CD4-positive, alpha-beta T cell treated with Interferon alpha-2 for 1 hour (primary cell): ENCODE results near the gene KRT79.
"Not testable (repeated sequence)": the region's sequence is repeated elsewhere in the genome, so short reads cannot be mapped to it uniquely, and the experiment has no call there.

Experiments used
- DNase-seq, 2 donors: peaks; one replicate each; pipeline ENCODE4 v3.0.0-alpha.2; 2020 to 2022

The KRT79 gene

DNA sequence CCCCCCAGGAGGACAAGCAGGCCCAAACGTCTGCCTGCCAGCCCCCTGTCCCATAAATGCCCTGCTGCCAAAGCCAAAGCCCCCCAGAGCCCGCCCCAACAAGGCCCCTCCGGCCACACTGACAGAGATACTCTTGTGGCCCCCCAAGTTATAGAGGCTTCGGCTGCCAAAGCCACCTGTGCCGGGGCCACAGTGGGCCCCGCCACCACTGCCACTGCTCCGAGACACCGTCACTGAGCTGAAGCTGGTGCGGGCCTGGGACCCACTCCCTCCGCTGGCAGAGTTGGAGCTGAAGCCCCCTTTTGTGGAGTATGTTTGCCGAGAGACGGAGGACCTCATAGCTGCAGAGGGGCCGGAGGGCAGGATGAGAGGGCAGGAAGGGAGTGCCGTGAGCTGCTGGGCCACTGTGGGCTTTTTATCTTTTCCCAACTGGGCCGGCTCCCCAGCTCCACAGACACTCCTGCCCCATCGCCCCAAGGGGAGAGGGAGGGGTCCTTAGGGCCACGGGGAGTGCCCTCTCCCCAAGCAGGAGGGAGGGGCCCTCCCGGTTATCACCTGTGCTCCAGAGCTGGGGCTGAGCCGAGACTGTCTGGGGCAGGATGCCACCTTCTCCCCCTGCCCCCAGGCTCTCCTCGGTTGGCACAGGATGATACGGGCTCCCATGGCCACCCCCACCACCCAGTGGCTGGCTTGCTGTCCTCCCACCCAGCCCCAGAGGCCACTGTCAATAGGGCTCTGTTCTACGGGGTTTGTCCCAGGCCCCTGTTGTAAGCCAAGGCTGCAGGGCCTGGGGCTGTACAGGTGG is at the start of gene KRT79:
KRT79 (minus strand) TSS at position 390 of the 805 bp plus-strand sequence; CDS start at position 339, 51 bp downstream.
- DNase-seq: no peak

DNA sequence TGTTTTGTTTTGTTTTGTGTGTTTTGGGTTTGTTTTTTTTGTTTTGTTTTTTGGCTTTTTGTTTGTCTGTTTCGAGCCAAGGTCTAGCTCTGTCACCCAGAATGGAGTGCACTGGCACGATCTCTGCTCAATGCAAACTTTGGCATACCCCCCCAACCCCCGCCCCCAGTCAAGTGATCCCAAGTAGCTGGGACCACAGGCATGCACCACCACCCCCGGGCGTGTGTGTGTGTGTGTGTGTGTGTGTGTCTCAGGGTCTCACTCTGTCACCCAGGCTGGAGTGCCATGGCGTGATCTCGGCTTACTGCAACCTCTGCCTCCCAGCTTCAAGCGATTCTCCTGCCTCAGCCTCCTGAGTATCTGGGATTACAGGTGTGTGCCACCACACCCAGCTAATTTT is 46.4 kb upstream of the KRT79 start:
- DNase-seq: not testable (repeated sequence)

DNA sequence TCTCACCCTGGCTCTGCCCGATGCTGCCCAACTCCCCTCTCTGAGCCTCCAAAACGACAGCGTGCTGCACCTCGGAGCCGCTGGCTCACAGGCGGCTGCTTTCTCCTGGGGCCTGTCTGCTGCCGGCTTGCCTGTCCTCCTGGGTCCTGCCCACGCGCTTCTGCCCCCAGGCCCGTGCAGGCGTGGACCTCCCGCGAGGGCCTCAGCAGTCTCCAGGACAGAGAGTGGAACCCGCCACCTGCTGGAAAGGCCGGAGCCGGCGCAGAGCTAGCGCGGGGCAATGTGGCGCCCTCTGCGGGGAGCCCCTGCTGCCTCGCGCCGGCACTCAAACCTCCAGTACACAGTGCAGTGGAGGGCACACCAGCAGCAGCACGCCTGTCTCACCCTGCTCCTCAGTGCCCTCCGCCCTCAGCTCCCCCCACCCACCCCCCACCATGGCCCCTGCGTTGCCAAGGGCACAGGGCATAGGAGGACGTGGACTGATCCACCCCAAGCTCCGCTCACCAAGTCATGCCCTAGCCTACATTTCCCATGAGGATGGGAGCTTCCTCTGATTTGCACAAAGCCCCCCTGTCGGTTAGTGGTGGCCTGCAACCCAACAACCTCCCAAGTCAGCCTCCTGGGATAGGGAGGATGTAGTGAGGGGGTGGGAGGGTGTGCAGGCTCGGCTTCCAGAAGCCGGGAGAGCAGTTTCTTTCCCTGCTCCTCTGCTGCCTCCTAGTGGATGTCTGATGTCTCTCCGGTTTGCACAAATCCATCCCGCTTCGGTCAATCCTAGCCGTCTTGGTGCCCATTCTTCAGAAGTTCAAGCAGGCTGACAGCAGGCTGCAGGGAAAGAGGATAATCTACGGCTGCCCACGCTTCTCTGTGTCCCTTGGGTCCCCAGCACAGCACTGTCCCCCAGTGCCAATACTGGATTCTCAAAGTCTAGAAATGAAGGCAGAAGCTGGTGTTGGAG is 45.6 kb upstream of the KRT79 start:
- DNase-seq: peak; percentile 62 to 72

DNA sequence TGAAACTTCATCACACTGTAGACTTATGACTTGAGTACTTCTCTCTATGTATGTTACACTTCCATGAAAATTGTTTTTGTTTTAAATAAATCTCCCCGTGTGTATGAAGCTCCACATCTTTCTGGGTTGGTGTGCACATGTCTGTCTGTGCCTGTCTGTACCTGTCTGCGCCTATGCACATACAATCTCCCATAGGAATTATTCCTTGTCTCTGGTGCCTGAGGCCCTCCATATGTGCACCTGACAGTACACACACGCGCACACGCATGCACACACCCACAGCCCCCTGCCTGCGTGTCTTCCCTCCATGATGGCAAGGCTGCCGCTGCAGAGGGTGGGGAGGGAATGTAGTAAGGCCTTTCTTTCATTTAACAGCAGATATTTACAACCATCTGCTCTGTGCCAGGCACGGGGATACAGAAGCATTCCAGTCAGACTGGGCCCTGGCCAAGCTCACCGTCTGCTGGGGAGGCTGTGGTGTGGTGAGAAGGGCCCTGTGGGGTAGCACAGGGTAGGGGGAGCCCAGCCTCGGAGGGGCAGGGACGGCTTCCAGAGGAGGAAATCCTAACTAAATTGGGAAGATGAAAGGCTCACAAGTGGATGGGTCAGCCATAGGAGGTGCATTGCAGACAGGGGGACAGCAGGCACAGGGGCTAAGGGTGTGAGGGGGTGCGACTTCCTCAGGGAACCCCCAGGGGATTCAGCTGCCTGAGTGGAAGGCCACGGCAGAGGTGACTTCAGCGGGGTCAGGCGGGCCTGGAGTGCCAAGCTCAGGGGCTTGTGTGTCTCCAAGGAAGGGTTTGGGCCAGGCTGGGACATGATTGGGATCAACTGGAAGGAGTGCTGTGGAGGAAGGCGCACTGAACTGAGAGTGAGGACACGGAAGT is 44.6 kb upstream of the KRT79 start:
- no peak for DNase-seq

DNA sequence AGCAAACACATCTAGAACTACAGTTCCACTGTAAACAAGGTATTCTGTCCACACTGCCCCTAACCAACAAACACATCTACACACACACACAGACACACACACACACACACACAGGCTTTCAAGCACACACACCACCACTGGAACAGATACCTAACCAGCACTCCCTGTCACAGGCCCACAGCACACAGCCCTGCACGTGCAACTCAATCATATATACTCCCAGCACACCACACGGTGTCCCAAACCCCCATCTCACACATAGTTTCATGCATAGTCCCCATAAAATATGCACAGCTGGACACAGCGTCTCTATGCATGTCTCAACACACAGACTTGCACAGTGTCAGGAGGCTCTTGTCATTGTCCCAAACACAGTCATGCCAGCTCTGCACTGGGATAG is 43.1 kb upstream of the KRT79 start:
- no peak for DNase-seq

DNA sequence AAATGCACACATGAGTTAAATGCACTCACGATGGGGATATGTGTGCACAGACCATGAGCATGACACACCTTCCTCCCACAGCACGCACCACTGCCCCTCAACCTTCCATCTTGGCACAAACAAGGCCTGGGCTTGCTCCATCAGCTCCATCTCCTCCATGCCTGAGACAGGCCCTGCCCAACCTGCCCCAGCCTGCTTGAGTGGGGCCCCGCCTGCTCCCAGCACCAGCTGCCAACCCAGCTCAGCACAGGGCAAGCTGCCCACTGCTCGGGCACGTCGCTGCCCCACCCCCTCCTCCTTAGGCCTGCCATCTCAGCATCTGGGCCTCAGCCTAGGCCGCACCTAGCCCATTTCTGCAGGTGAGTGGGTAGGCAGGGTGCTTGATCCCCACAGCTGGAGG is 42.3 kb upstream of the KRT79 start:
- no peak for DNase-seq

DNA sequence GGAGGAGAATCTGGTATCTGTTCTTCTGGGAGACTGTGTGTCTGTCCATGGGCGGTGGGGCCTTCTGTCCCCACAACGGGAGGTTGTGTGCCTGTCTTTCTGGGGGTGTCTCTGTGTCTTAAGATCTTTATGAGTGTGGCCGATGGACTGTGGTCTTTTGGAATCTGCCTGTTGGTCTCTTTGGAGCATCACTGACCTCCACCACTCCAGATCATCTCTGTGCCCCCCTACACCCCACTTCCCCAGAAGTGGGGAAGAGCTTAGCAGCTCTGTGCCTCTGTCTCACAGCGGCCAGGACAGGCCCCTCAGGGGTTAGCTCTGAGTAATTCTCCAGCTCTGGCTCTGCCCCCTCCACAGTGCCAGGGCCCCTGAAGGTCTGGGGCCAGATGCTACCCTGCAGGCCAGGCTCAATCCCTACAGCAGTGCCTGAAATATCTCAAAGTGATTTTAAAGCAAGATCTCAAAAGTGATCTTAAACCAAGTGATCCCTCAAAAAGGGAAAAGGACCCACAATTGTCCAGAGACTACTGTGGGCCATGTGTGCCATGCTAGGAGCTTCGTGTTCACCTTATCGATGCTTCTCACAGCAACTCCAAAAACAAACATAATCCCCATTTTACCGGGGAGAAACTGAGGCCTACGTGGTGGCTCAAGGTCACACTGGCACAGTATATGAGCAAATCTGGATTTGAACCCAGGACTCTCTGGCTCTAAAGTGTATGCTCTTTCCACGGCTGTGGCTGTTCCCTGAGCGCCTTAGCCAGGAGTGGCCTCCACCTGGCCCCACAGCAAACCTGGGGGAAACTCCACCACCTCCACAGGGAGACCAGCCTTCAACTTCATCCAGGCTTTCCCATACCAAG is 40.7 kb upstream of the KRT79 start:
- DNase-seq: no peak

DNA sequence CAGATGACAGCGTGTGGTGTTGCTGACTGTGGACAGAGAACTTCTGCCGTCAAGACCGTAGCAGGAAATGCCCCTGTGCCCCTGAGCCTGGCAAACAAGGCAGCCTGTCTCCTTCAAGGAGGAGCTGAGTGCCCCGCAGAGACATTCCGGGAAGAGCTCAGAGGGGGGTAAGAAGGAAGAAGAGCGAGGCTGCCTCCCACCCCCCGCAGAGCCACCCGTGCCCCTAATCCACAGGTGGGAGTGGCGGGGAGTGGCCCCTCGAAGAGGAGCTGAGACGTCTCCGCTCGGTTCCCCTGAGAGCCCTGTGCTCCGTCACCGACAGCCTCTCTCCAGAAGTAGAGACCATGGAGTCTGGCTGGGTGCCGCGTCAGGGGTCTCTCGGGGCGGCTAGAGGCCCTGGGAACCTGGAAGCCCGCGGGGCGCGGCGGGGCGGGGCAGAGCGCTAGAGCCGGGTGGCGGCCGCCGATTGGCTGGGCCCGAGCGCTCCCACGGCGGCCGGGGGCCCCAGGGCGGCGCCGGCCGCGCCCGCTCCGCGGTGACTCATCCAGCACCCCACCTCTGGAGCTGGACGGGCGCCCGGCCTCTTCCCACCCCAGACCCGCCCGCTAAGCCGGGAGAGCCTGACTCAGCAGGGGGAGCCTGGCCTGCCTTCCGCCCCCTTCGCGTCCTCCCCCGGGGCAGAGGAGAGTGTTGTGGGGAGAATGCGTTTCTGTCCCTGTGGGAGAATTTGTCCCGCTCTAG is 39.9 kb upstream of the KRT79 start:
- peak; percentile 51 to 62 for DNase-seq

DNA sequence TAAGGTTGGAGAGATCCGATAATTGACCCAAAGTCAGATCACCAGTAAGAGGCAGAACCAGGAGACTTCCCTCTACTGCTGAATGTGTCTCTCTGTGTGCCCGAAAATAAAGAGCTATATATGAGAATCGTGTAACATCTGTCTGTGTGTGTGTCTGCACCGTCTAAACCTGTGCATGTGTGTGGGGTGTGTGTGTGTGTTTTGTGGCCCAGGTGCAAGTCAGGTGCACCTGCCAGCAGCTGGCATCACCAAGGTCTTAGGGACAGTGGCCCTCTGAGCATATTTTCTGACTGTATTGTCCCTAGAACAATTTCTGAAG is 39.4 kb upstream of the KRT79 start:
- DNase-seq: no peak

DNA sequence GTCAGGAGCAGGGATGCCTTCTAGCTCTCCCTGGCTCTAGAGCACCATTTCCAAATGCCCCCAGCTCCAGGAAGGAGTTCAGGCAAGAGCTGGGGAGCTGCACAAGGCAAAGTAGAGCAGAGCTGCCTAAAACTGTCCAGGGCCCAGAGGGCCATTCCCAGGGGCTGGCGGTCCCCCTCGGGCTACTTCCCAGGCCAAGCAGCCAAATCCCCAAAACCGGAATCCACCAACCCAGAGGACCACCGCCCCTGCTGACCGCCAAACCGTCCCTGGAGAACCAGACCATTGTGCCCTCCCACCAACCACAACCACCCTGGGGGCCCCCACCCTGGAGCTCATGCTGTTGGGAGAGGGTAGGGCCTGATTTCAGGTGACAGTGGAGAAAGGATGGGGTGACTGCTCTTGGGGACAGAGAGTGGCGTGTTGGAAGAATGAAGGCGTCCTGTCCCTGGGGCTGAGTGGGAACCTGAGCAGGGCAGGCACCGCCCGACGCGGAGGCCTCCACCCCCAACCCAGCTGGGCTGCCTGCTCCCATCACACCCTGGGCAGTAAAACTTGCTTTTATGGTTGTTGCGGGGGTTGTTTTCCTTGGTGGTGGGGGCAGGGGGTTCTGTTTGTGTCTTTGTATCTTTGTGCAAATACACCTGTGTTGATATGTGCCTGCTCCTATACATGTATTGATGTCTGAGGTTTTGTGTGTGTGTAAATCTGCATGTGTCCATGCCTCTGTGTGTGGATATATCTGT is 38.7 kb upstream of the KRT79 start:
- DNase-seq: no peak

DNA sequence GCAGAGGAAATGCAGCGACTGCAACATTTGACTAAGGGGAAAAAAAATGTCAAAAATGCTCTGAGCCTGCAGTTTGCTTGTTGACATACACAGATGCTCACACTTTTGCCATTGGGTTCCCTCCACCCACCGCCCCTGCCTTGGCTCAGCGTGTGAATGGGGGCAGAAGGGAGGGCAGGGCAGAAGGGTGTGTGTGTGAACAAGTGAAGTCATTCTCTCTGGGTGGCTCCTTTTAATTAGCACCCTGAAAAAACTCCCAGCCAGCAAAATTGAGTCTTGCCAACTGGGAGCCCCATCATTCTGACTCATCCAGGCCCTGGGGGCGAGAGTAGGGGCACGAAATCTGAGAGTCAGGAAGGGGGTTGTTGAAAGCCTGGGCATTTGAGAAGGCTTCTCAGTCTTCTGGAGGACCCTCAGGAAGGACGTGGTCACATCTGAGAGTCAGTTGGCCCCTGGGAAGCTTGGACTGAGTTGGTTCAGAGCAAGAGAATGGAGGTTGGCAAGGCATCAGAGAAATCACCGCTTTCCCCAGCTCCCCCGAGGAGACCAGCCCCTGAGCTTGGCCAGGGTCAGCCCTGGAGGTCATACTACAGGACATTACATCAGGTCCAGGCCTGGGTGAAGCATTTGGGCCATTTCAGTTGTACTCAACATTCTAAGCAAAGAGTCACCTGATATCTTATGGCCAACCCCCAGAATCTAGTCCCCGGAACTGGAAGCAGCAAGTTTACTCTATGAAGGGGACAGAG is 37.4 kb upstream of the KRT79 start:
- DNase-seq: peak in 1 of 2 donors; percentile 41

DNA sequence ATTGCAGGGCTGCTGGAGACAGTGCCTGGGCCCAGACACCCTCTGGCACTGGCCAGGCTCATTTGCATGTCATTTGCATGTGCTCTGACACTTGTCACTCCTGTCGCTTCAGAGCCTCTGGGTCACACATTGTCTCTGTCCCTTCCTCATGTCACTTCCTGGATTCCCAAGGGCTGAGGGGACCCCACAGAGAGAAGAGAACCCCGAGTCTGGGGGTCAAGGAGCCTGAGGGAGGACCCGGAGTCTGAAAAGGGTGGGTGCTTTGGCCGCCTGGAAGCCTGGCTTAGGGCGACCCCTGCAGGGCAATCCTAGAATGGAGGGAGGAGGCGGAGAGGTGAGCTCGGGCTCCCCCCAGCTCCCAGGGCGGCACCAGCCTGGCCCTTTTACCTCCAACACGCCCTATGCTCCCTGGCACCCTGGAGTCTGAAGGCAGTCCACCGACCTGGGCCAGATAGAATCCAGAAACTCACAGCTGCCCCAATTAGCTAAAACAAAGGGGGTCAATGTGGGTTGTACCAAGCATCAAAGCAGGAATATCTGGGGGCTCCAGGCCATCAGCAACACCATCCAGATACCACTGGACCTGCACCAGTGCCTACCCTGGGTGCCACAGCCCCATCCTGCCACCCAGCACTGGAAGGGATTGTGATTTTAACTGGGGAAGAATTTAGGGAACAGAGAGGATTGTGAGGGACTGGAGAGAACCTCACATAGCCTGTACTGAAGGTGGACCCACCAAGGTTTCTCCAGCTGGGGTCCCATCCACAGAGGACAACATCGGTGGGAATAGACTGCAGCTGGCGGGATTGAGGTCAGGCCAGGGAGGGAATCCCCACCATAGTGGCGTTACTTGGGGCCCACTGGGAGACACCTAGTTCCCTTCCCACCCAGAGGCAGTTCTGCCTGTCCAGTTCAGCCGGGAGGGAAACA is 36.5 kb upstream of the KRT79 start:
- peak; percentile 62 to 74 for DNase-seq

DNA sequence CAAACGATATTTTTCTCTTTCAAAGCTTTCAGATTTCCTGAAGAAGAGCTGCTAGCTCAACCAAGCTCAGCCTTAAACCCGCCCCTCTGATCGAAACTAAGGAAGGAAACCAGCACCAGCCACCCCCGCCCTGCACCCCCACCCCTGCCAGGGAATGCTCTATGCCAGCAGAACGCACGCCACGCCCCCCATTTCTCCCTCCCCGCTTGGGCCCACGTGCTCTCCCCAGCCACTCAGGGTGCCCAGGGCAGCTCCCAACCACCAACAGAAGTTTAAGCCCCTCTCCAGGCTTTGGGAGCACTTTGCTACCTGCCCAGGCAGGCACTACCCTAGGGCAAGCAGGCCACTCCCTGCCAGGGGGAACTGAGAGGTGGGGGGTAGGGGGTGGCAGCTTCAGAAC is 33.5 kb upstream of the KRT79 start:
- peak; percentile 37 to 47 for DNase-seq

DNA sequence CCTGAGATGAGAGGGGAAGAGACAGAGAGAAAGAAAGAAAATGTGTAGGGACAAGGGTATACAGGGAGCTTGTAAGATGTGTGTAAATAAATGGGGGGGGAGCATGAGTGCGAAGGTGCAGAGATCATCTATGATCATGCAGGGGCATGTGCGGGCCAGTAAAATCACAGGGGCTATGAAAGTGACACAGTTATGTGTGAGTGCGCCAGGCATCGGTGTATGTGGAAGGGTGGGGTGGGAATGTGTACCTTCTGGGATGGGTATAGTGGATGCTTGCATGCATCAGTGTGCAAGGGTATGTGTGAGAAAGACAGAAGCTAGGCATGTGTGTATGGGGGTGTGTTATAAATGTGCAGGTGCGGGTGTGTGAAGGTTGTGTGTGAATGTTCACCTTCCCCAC is 33.0 kb upstream of the KRT79 start:
- DNase-seq: no peak

DNA sequence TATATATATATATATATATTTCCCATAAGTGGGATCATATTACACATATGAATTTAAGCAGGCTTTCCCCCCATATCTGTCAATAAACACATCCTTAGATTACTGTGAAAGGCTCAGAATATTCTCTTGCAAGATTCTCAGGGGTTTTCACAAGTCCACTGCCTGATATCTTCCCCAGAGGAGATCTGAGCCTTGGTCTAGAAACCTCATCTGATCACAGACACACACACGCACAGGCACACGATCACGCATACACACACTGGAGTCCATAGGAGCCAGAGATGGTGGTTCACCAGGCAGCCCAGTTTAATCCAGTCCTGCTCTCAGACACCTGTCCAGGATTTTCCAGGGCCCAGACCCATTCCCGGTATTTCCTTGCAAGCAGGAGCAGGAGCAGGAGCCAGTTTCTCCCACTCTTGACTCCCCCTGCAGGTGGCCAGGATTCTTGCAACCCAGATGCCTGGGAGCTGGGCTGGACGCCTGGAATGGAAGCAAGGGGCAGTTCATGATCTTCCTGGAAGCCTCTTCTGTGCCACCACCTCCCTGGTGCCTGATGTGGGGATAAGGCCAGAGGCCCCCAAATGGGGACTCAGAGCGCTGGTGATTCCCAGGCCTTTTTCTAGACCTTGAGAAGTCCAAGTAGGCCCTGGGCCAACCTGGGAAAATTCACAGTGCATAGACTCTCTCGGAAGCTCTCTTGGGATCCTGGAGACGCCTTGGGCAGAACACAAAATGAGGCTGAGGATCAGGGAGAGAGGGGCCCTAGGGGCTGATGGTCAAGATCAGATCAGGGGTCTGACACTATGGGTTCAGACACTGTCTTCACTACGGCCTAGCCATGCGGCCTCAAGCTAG is 31.2 kb upstream of the KRT79 start:
- peak in 1 of 2 donors; percentile 19 for DNase-seq

DNA sequence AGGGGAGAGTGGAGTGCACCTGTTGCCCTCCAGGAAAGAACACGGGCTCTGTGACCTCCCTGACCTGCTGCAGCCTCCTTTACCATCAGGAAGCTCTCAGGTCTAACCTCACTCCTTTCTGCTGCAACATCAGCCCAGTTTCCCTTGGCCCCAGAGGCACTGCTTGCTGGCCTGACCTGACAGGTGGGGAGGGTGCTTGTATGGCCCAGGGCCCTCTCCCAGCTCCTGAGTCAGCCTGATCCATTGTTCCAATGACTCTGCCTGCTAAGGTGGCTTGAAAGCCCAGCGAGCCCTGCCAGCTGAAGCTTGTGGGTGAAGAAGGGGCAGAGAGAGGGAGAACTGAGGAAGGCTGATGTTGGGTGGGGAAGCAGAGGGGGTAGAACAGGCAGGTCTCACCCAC is 27.9 kb upstream of the KRT79 start:
- DNase-seq: no peak

DNA sequence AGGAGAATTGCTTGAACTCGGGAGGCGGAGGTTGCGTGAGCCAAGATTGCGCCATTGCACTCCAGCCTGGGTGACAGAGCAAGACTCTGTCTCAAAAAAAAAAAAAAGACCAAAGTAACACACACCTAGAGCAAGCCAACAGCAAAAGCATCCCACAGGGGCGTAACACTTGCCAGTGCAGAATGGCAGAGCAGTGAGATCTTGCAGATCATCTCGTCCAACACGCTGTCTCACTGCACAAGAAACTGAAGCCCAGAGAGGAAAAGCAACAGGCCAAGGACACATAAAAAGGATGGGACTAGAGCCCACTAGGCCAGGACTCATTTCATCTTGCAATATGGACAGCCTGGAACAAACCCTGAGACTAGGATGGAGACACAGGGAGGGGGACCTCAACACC is 27.4 kb upstream of the KRT79 start:
- no peak for DNase-seq
